ENCODE results near the gene FBL. TPM values are rescaled to one million over a fixed set of nuclear protein-coding genes. Genes with fewer than 3 reads are reported as not detected.

FBL gene
- total RNA-seq, 1 donor from 2014 or later, result 119 TPM

DNA sequence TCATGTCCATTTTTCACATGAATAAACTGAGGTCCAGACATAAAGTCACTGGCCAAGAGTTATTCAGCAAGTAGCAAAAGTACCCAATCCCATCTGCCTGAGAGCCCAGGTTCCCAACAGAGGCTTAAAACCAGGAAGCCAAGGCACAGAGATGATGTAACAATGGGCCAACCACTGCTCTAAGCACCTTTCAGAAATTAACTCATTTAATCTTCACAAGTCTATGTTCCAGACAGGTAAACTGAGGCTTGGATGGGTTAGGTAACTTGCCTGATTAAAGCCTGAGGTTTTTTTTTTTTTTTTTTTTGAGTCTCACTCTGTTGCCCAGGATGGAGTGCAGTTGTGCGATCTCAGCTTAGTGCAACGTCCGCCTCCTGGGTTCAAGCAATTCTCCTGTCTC, 8.2 kb downstream of the FBL start:
- DNase-seq, result no peak
- Mint-ChIP-seq H3K4me1 (ENCODE audit: low read depth, unreplicated experiment) (peaks cover 35% of the 10 kb centered on the region), H3K9me3 (ENCODE audit: unreplicated experiment) (peaks cover 3% of the 10 kb centered on the region), H3K4me3 (ENCODE audit: unreplicated experiment) (peak overlapping the region; percentile 52), H3K36me3 (ENCODE audit: unreplicated experiment) (peaks cover under 1% of the 10 kb centered on the region), H3K27ac (ENCODE audit: unreplicated experiment) (peak overlapping the region; percentile 52), H3K27me3 (ENCODE audit: unreplicated experiment) (peaks cover 5% of the 10 kb centered on the region)
- TF ChIP-seq, protein P1, sequence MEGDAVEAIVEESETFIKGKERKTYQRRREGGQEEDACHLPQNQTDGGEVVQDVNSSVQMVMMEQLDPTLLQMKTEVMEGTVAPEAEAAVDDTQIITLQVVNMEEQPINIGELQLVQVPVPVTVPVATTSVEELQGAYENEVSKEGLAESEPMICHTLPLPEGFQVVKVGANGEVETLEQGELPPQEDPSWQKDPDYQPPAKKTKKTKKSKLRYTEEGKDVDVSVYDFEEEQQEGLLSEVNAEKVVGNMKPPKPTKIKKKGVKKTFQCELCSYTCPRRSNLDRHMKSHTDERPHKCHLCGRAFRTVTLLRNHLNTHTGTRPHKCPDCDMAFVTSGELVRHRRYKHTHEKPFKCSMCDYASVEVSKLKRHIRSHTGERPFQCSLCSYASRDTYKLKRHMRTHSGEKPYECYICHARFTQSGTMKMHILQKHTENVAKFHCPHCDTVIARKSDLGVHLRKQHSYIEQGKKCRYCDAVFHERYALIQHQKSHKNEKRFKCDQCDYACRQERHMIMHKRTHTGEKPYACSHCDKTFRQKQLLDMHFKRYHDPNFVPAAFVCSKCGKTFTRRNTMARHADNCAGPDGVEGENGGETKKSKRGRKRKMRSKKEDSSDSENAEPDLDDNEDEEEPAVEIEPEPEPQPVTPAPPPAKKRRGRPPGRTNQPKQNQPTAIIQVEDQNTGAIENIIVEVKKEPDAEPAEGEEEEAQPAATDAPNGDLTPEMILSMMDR (IDR thresholded peaks at IDR 0.05; ENCODE audit: partially characterized antibody, unreplicated experiment), result no peak

DNA sequence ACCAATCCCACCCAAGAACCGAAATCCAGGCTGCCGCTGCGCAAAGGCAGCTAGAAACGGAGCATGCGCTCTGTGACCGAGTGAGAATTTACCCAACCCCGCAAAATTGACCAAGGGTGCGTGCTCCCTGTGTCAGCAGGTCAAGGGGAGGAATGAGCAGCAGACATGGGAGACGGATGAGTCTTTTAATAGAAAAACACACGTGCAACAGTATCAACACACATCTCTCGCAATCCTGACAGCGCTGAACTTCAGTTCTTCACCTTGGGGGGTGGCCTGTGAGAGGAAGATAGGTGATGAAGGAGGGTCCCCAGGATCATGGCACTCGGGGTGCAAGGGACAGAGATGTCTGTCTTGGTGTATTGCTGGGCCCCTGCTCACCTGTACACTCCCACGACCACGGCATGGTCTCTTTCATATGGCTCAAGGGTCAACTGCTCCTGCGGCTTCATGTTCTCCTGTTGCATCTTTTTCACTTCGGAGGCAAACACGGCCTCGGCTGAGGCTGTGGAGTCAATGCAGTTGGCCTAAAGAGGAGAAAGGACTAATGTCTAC, 11.8 kb downstream of the FBL start:
- Mint-ChIP-seq H3K36me3 (ENCODE audit: unreplicated experiment) (peaks cover 16% of the 10 kb centered on the region), H3K4me3 (ENCODE audit: unreplicated experiment) (peak overlapping the region; percentile 87), H3K4me1 (ENCODE audit: low read depth, unreplicated experiment) (peaks cover 28% of the 10 kb centered on the region), H3K27ac (ENCODE audit: unreplicated experiment) (peak overlapping the region; percentile 98), H3K9me3 (ENCODE audit: unreplicated experiment) (peaks cover 10% of the 10 kb centered on the region), H3K27me3 (ENCODE audit: unreplicated experiment) (peaks cover 16% of the 10 kb centered on the region)
- DNase-seq, result no peak
- TF ChIP-seq, protein P1 (IDR thresholded peaks at IDR 0.05; ENCODE audit: partially characterized antibody, unreplicated experiment), result no peak

DNA sequence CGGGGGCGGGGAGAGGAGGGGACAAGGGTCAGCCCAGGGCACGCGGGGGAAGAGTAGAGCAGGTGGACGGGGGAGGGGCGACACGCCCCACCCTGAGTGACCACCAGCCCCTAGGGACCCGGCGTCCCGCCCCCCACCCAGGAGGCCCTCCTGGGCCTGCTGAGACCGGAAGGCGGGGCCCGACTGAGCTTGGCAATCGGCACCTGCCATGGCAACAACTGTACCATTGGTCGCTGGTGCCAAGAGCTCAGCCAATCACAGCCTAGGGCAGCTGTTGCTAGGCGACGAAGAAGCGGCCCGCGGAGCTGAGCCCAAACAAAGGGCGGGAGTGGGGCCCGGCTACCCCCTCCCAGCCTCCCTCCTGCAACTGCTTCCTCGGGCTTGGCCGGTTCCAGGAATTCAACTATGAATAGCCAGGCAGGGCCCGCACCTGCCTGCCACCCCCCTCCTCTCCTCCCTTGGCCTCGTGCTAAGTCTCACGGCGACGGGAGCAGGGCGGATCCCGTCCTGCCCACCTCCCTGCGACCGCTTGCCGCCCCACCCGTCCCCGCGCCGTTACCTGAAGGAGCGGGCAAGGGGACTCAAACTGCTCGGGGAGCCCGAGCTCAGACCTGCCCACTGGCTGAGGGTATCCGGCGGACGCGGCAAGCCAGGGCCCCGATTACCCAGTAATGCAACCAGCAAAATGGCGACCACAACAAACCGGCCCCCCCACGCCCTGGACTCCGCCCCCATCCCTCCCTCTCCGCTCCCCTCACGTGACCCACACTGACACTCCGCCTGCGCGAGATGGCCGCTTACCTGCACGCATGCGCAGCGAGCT, 12.5 kb downstream of the FBL start, which contains the start of gene DYRK1B:
TSS of gene DYRK1B (minus strand) at position 699 of the 823 bp plus-strand sequence. CDS start 2,295 bp downstream, outside the sequence.
- peak within 1 kb of the TSS; percentile 99 for H3K4me3 Mint-ChIP-seq (ENCODE audit: unreplicated experiment)
- H3K27ac Mint-ChIP-seq (ENCODE audit: unreplicated experiment), result peak within 1 kb of the TSS; percentile 98
- peaks cover 20% of the 10 kb centered on the region for H3K36me3 Mint-ChIP-seq (ENCODE audit: unreplicated experiment)

DNA sequence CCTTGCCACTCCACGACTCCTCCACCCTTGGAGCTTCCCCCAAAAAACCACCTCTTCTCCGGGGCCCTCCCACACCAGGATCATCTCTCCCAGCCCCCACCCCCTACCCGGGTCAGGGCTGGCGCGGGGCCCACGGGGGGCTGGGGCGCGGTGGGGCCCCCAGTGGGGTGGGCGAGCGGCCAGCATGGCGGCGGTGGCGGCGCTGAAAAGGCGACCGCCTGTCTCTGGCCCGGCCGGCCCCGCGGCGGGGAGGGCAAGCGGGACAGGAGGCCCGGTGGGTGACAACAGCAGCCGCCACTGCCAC, 13.1 kb downstream of the FBL start:
- Mint-ChIP-seq H3K9me3 (ENCODE audit: unreplicated experiment) (peaks cover 14% of the 10 kb centered on the region), H3K27ac (ENCODE audit: unreplicated experiment) (peak overlapping the region; percentile 96), H3K4me3 (ENCODE audit: unreplicated experiment) (peak overlapping the region; percentile 99), H3K4me1 (ENCODE audit: low read depth, unreplicated experiment) (peaks cover 34% of the 10 kb centered on the region), H3K27me3 (ENCODE audit: unreplicated experiment) (peaks cover 16% of the 10 kb centered on the region), H3K36me3 (ENCODE audit: unreplicated experiment) (peaks cover 24% of the 10 kb centered on the region)
- TF ChIP-seq, protein P1 (IDR thresholded peaks at IDR 0.05; ENCODE audit: partially characterized antibody, unreplicated experiment), result no peak
- DNase-seq, result no peak

More for the DNA sequence above, 12.5 kb downstream of the FBL start, which contains the start of gene DYRK1B:
- DNase-seq, result peak; percentile 98
- Mint-ChIP-seq H3K9me3 (ENCODE audit: unreplicated experiment) (peaks cover 14% of the 10 kb centered on the region), H3K27me3 (ENCODE audit: unreplicated experiment) (peaks cover 16% of the 10 kb centered on the region), H3K4me1 (ENCODE audit: low read depth, unreplicated experiment) (peaks cover 29% of the 10 kb centered on the region)
- TF ChIP-seq, protein P1 (IDR thresholded peaks at IDR 0.05; ENCODE audit: partially characterized antibody, unreplicated experiment), result no peak

Measured in glutamatergic neuron (in vitro differentiated cells).